GM12872 (cell line): ENCODE data around the gene BLVRA.

Experiments
- TF ChIP-seq, protein P1 (sequence below): IDR thresholded peaks from 3 replicates; pipeline ENCODE4 v1.5.1; 2011; ENCODE audit warnings: low read depth, mild to moderate bottlenecking, low read length, moderate library complexity; ENCODE audit not compliant: insufficient read depth

The BLVRA gene

DNA sequence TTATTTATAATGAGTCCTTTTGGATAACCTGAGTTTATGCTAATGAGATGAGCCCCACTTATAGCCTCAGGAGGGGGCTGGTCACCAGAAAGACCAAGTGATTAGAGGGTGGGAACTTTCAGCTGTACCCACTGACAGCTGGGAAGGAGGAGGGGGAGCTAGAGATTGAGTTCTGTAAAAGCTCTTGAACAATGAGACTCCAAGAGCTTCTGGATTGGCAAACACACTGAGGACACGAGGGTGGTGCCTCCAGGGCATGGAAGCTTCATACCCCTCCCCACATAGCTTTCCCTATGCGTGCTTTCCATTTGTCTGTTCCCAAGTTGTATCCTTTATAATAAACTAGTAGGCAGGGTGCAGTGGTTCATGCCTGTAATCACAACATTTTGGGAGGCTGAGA is 90.6 kb downstream of the BLVRA start:
- TF ChIP-seq, protein P1, sequence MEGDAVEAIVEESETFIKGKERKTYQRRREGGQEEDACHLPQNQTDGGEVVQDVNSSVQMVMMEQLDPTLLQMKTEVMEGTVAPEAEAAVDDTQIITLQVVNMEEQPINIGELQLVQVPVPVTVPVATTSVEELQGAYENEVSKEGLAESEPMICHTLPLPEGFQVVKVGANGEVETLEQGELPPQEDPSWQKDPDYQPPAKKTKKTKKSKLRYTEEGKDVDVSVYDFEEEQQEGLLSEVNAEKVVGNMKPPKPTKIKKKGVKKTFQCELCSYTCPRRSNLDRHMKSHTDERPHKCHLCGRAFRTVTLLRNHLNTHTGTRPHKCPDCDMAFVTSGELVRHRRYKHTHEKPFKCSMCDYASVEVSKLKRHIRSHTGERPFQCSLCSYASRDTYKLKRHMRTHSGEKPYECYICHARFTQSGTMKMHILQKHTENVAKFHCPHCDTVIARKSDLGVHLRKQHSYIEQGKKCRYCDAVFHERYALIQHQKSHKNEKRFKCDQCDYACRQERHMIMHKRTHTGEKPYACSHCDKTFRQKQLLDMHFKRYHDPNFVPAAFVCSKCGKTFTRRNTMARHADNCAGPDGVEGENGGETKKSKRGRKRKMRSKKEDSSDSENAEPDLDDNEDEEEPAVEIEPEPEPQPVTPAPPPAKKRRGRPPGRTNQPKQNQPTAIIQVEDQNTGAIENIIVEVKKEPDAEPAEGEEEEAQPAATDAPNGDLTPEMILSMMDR, result no peak

GRCh38 chr7:43850348-43851116 is 92.1 kb downstream of the BLVRA start:
- TF ChIP-seq, protein P1, result no peak

- TF ChIP-seq, protein P1, result no peak
Observed at GRCh38 chr7:43851805-43852204, 93.3 kb downstream of the BLVRA start.

- TF ChIP-seq, protein P1, result no peak
Observed at GRCh38 chr7:43855176-43855575, 96.7 kb downstream of the BLVRA start.

GRCh38 chr7:43856316-43856715 is 97.8 kb downstream of the BLVRA start:
- TF ChIP-seq, protein P1, result no peak
